Raji (cell line): ENCODE data around the gene EGLN3.

Source experiments
- POLR2A ChIP-seq: IDR thresholded peaks from 2 replicates; pipeline ENCODE4 v1.6.1; 2011; ENCODE audit warnings: low read depth, low read length, control low read depth; ENCODE audit not compliant: insufficient read depth

Gene EGLN3

GRCh38 chr14:33879684-33880286, 71.1 kb downstream of the EGLN3 start:
- TF ChIP-seq POLR2A, result no peak

- TF ChIP-seq POLR2A, result no peak
Measured at GRCh38 chr14:33876274-33876673, 74.6 kb downstream of the EGLN3 start.
